A549 treated with CORT108297 at 1 μM for 4 hours (cell line): ENCODE results near the gene DEPDC4. TPM values are rescaled to one million over a fixed set of nuclear protein-coding genes. Genes with fewer than 3 reads are reported as not detected.

Experiments used
- total RNA-seq: library from RNA; stranded (reverse); fragments of 200-300 nt; extraction: Qiagen RNA extraction; gene quantifications from 5 replicates; pipeline ENCODE4 v1.2.3, GENCODE V29; 2022

The DEPDC4 gene
- total RNA-seq, result 1.2 to 1.8 TPM (median 1.3 TPM) in 5 replicates

DNA sequence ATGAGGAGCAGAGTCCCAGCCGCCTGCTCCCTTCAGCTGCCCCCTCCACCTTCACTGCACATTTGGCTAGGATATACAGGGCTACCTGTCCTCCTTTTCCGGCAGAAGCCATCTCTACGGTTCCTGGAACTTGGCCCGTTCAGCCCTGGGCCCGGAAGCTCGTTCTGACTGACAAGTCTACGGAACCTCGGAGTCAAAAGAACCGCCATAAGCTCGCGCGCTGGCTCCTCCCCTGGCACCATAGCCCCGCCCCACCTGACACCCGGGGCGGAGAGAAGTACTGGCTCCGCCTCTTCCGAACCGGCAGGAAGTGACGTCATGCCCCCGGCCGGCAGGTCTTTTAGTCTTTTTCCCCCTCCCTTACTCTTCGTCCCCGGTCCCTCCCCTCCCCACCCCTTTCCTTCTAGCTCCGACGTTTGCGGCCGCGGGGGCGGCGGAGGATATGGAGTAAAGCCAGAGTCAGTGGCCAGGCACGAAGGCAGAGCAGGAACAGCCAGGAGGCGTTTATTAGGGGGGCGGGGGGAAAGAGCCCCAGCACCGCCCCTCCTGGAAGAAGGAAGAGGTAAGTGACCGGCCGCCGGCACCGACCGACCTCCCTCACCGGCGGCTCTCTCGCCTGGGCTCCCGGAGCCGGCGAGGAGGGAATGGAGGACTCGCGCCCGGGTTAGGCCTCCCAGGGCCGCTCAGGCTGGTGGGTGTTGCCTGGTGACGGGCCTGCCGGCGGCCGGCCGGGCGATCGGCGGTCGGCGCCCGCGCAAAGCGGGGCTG, at the start of gene DEPDC4, which contains the start of gene SCYL2:
Gene DEPDC4, minus strand, starts transcription at position 245 of the 768 bp plus-strand sequence. Its CDS starts 3 bp downstream, at position 242.
Gene SCYL2, plus strand, starts transcription at position 343 of the 768 bp plus-strand sequence. CDS start 15,794 bp downstream, outside the sequence.

DNA sequence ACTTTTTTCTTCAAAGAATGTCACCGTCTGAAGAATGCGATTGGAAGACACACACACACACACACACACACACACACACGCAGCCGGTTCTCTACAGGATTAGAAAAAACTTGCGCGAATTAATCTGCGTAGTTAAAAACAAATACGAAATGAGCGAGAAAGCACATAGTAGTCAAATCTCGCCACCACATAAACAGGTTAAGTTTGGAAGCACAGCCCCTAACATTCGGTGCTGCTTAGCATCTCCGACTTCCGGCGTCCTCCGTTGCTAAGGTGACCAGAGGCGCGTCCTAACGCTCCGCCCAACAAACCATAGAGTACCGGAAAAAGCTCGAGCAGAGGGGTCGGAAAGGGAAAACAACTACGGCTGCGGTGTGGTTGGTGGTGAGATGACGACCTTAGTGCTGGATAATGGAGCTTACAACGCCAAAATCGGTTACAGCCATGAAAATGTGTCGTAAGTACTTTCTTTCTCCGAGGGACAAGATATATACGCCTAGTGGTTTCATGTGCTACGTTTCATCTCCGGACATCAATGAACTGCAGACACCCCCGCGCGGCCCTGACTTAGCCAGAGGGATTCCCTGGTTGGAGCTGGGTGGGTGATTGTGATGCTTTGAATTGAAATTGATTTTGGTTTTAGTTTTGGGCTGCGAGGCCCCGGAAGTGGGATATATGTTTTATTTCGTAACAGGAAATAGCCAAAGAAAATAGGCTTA, 66.3 kb downstream of the DEPDC4 start, which contains the start of gene ACTR6:
Gene ACTR6, plus strand, starts transcription at position 353 of the 719 bp plus-strand sequence. Its CDS starts 37 bp downstream, at position 390.

Other genes starting within 250 kb of the DEPDC4 start
- gene BLTP3B, start 124.2 kb downstream of the DEPDC4 start, total RNA-seq, result 10.3 to 12.8 TPM (median 12.1 TPM) in 5 replicates
- gene ACTR6, start 66.3 kb downstream of the DEPDC4 start, total RNA-seq, result 20.7 to 40.5 TPM (median 23.7 TPM) in 5 replicates
- gene SCYL2, start 98 bp upstream of the DEPDC4 start, total RNA-seq, result 16.8 to 22.3 TPM (median 19.7 TPM) in 5 replicates
- 0.07 TPM in 1 of 5 replicates, not detected in the others for gene SLC17A8, start 90.0 kb upstream of the DEPDC4 start, total RNA-seq
- gene NR1H4, start 206.8 kb upstream of the DEPDC4 start, total RNA-seq, result 0.05 to 0.38 TPM (median 0.06 TPM) in 5 replicates